Forelimb muscle (tissue), 1 donor: ENCODE measurements around the gene MPG. TPM values are rescaled to one million over a fixed set of nuclear protein-coding genes. Genes with fewer than 3 reads are reported as not detected.
A peak's percentile ranks its signal among the peaks of the same experiment; 100 is the strongest.

Experiments
- DNase-seq: peaks from one replicate; pipeline ENCODE4 v3.0.0-alpha.2; 2013; ENCODE audit warnings: low read depth
- polyA plus RNA-seq: library from polyadenylated mRNA; unstranded; fragments of 120-200 nt; gene quantifications from one replicate; pipeline ENCODE4 v1.2.1, GENCODE V29; 2013; ENCODE audit not compliant: insufficient read length

The MPG gene
- polyA plus RNA-seq, 1 donor = 23.4 TPM

DNA sequence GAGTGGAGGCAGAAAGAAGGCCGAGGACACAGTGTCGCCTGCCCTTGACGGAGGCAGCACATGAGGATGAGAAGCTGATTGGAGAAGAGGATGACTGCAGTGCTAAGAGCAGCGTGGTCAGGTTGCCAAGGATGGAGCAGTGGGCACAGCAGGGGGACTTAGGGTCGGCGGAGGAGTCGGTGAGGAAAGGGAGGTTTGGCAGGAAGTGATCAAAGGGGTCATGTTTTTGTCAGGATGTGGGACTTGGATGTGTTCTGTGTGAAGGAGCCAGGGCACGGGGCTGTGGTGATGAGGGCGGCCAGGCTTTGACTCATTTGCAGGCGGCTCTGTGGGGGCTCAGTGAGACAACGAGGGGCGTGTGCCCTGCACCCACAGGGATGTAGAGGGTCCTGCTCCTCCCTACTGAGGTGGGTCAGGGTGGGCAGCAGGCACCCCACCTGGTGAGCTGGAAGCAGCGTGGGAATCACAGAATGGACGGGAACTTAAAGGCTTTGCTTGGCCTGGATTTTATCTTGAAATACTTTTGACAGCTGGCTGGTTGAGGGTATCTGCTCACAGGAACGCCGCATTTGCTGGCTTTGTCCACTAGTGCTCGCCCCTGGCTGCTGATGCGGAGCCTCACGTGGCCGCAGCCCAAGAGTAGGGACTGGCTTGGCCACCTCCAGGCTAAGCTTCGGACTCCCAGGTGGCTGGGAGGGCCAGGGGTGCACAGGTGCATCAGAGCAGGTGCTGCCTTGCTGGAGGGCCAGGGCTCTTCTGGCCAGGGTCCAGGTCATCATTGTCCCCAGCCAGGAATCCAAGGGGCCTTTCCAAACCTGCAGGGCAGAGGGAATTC, 6.0 kb downstream of the MPG start:
- DNase-seq = no peak

DNA sequence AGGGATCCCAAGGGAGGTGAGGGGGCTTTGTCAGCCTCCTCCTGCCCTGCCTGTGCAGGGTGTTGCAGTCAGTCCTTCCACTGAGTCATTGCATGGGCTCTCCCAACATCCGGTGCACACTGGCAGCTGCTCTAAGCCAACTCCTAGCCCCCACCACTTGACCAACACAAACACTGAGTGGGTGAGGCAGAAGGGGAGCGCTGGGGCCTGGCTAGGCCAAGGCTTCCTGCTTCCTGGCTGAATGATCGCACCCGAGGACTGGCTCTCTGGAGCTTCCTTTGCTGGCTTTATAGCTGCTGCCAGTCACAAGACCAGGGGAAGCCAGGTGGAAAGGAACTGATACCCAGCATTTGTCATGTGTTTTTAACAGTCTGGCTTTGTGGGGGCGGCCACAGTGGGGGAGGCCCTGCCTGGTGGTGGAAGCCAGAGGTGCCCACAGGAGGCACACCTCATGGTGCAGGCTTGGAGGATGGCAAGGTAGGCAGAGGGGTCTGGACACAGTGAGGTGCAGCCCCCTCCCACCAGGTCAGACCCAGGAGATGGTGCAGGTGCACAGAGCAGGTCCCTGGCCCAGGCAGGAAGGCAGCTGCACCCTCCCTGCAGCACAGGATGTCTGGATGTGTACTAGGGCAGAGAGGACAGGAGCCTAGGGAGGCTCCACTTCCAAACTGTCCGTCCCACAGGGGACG, 6.8 kb downstream of the MPG start:
- no peak for DNase-seq

- DNase-seq = no peak
Measured at GRCh38 chr16:85407-85782, 7.4 kb downstream of the MPG start.

- no peak for DNase-seq
Measured at GRCh38 chr16:85865-86264, 7.8 kb downstream of the MPG start.

GRCh38 chr16:86483-86952, 8.5 kb downstream of the MPG start:
- no peak for DNase-seq

DNA sequence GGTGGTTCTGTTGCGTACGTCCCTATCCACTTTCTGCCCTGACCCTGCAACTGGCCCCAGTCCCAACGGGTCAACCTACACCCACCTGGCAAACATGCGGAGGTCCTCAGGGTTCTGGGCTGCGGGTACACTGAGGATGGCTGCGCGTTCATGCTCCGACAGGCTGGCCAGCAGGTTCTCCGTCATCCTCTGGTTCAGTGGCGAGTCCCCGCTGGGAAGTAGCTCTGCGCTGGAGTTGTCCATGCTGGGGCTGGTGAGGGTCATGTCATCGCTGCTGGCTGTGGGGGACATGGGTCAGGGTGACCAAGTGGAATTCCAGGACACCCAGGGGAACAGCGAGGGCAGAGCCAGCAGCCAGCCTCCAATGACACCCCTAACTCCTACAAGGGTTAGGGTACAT, 10.6 kb downstream of the MPG start:
- DNase-seq = no peak

GRCh38 chr16:89391-90302, 11.6 kb downstream of the MPG start:
- no peak for DNase-seq

DNA sequence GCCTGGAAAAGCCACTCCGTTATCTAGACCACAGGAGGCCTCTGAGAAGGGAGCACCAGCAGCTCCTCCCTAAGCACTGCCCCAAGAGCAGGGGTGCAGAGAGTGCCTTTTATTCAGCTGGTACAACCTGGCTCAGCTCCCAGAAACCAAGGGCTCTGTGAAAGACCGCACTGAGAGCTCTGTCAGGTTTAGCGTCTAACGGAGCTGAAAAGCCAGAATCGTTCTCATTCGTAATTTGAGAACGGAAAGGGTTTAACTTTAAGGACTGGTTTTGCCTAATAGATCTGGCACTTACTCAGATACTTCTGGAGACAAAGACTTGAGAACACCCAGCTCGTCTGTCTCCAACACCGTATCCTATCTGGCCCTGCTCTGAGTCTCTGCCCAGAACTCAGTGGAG, 13.5 kb downstream of the MPG start:
- no peak for DNase-seq

DNA sequence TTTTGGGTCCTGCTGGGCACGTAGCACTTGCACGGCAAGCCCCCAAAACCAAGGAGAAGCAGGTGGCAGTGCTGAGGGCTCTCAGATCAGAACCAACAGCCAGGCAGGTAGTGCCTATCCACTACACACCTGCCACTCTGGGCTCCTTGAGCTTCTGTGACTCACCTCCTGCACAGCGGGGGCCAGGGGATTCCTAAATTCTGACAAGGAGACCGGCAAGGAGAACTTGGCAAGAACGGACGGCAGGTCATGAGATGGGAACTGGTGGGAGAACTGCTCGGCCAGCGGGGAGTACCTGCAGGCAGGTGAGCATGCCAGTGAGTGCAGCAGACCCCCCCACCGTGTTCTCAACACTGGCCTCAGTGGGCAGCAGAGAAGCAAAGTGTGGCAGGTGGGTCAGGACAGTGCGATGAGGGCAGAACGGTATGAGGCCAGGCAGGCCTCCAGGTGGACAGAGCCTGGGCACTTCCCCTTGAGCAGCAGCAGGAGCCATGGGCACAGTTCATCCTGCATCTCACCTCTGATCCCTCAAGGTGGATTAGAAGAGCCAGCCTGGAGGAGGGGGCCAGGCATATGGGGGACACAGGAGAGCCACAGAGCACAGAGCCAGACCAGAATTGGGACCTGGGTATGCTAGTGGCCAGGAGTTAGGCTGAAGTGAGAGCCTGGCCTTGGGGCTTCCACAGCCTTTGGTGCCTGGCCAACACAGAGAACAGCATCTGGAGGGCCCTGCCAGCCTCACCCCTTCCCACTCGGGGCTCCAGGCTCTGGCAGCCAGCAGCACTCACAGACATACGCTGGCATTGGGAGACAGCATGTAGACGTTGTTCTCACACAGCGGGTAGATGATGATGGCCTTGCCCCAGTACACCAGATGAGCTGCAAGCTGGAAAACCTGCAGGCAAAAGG, 14.7 kb downstream of the MPG start:
- DNase-seq = no peak

DNA sequence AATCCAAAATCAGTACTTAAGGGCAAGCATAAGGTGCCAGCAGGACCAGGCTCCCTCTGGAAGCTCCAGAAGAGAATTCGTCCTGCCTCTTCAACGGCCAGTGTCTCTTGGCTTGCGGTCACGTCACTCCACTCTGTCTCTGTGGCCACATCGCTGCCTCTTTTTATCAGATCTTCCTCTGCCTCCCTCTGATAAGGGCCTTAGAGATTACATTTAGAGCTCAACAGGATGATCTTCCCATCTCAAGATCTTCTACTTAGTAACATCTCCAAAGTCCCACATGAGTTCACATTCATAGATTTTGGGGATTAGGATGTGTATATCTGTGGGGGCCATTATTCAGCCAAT, 16.9 kb downstream of the MPG start:
- DNase-seq = no peak

DNA sequence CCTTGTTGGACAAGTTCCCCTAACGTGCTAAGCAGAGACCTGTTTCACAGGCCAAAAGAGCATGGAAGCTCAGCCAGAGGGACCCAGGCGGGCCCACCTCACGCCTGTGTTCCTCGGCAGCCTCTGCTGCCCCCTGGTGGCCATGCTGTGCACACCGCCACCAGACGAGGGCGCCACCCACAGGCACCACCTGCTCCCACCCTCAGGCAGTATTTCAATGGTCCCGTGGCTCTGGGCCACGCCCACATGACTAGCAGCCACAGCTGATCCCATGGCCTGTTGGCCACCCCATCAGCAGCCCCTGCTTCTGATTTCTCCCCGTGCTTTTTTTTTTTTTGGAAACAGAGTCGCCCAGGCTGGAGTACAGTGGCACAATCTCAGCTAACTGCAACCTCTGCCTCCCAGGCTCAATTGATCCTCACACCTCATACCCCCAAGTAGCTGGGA, 18.9 kb downstream of the MPG start:
- DNase-seq = no peak

- DNase-seq = no peak
Measured at GRCh38 chr16:97822-98221, 19.8 kb downstream of the MPG start.

- no peak for DNase-seq
Measured at GRCh38 chr16:100989-101388, 23.0 kb downstream of the MPG start.

DNA sequence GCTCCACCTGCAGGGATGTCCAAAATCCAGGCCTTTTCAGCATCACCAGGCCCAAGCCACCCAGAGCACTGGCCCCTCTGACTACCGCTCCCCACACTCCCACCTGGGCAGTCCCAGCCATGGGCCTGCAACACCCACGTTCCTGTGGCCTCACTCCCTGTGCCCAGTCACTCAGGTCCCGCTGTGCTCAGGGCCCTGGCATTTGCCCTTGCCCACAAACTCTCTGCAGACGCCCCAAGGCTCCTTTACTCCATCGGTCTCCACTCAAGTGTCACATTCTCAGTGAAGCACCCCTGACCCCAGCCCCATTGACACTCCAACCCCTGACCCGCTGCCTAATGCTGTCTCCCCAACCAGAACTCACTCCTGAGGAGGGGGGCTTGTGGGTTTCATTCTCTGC, 23.6 kb downstream of the MPG start:
- no peak for DNase-seq

GRCh38 chr16:102060-102855, 24.2 kb downstream of the MPG start:
- DNase-seq = no peak

- no peak for DNase-seq
Measured at GRCh38 chr16:104355-104754, 26.3 kb downstream of the MPG start.

GRCh38 chr16:104928-105327, 26.9 kb downstream of the MPG start:
- no peak for DNase-seq

DNA sequence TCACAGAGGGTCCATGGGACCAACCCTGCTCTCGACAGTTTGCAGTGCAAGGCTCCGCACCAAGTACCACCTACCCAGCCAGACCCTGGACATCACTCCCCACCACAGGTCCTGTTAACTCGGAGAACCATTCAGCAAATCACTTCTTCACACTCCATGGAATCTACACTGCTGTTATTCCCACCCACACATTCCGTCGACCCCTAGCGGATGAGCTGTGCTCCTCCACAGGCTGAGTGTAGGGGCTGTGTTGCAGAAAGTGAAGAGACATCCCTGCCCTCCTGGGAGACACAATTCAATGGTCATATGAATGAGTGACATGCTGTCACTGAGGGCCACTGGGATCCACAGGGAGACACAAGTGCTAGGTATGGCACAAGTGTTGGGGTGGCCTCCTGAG, 27.5 kb downstream of the MPG start:
- DNase-seq = no peak

DNA sequence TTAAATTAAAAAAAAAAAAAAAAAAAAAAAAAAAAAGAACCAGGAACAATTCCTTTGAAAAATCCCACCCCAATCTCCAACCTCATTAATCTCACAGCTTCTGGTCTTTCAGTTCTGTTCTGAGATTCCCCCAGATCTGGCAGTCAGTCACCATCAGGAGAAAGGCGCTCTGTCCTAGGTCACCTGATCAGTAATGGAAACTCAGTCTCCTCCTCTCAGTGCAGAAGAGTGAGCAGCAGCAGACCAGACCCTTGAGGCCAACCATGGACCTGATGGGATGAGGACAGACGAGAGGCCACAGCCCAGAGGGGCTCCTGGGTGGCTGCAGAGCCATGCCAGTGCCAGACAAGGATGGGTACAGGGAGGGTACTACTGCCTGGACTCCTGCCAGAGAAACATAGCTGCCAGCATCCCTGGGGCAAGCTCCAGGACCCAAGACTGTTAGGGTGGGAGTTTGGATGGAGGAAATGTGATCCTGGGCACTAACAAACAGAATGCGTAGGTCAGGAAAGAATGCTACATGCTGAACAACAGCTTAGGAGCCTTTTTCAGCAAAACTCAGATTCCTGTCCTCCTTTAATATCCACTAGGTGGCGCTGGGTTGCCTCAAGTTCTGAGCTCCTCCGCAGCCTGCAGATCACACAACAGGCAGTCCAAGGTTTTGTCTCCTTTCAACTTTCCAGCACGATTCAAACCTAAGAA, 28.7 kb downstream of the MPG start:
- peak; percentile 50 for DNase-seq
